ENCODE results near the gene UBR1. TPM values are rescaled to one million over a fixed set of nuclear protein-coding genes. Genes with fewer than 3 reads are reported as not detected.

Gene UBR1
- total and polyA plus RNA-seq, 2 donors from 2014 or later = 6.0 to 36.9 TPM

DNA sequence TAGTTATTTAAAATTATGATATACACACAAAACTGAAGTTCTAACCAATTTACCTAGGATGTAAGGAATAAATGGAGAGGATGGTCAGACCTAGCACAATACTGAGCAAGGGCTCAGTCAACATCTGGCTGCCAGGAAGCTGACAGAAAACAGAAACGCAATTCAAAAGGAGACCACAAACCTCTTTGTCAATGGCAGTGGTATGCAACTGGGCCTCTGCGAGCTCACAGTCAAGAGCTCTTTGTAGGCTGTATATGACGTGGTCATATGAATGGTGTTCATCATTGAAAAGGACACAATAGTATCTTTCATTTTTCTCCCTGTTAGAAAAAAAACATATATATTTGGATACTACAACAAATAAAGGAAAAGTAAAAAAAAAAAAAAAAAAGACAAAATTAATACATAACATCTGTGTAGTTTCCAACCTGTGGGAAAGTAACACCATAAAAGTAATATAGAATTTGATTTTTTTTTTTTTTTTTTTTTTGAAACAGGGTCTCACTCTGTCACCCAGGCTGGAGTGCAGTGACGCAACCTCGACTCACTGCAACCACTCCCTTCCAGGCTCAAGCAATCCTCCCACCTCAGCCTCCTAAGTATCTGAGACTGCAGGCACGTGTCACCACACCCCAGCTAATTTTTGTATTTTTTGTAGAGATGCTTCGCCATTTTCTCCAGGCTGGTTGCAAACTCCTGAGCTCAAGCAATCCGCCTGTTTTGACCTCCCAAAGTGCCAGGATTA lies 37.9 kb downstream of the UBR1 start:
- FAIRE-seq = no peak

GRCh38 chr15:43056696-43057095 lies 49.1 kb downstream of the UBR1 start:
- H3K9me3 ChIP-seq (ENCODE audit: control insufficient read depth in 2 of 3, insufficient read depth in 1 of 3, low read length in 3 of 3) = no peaks in the 10 kb centered on the region
- no peak overlapping the region for H3K9ac ChIP-seq (ENCODE audit: low read length in 3 of 3)
- H3K36me3 ChIP-seq (ENCODE audit: control insufficient read depth in 2 of 3, insufficient read depth in 3 of 3, low read length in 3 of 3) = peaks cover 6 to 50% (median 25%) of the 10 kb centered on the region in 3 donors
- no peak overlapping the region for H3K4me3 ChIP-seq (ENCODE audit: low read length in 3 of 3)
- FAIRE-seq (no peak), DNase-seq (no peak)
- no peaks in the 10 kb centered on the region for H3K27me3 ChIP-seq (ENCODE audit: control insufficient read depth, insufficient read depth, low read length)
- no peaks in the 10 kb centered on the region for H3K4me1 ChIP-seq (ENCODE audit: control insufficient read depth in 2 of 3, insufficient read depth in 2 of 3, low read depth in 1 of 3, low read length in 3 of 3)
- intact Hi-C loops (cut with DNase I) = no loop called here
- TF ChIP-seq, protein P1, sequence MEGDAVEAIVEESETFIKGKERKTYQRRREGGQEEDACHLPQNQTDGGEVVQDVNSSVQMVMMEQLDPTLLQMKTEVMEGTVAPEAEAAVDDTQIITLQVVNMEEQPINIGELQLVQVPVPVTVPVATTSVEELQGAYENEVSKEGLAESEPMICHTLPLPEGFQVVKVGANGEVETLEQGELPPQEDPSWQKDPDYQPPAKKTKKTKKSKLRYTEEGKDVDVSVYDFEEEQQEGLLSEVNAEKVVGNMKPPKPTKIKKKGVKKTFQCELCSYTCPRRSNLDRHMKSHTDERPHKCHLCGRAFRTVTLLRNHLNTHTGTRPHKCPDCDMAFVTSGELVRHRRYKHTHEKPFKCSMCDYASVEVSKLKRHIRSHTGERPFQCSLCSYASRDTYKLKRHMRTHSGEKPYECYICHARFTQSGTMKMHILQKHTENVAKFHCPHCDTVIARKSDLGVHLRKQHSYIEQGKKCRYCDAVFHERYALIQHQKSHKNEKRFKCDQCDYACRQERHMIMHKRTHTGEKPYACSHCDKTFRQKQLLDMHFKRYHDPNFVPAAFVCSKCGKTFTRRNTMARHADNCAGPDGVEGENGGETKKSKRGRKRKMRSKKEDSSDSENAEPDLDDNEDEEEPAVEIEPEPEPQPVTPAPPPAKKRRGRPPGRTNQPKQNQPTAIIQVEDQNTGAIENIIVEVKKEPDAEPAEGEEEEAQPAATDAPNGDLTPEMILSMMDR (IDR thresholded peaks at IDR 0.05; ENCODE audit: borderline replicate concordance, extremely low read depth, insufficient read depth) = no peak
- no peak overlapping the region for H3K27ac ChIP-seq (ENCODE audit: low read depth in 2 of 2, low read length in 2 of 2)

More for the DNA sequence above, 37.9 kb downstream of the UBR1 start:
- Histone ChIP-seq H3K9me3 (ENCODE audit: control insufficient read depth in 2 of 3, insufficient read depth in 1 of 3, low read length in 3 of 3) (no peaks in the 10 kb centered on the region), H3K9ac (ENCODE audit: low read length in 3 of 3) (no peak overlapping the region), H3K27ac (ENCODE audit: low read depth in 2 of 2, low read length in 2 of 2) (no peak overlapping the region), H3K36me3 (ENCODE audit: control insufficient read depth in 2 of 3, insufficient read depth in 3 of 3, low read length in 3 of 3) (peaks cover 6 to 35% (median 16%) of the 10 kb centered on the region in 3 donors), H3K4me3 (ENCODE audit: low read length in 3 of 3) (no peak overlapping the region), H3K4me1 (ENCODE audit: control insufficient read depth in 2 of 3, insufficient read depth in 2 of 3, low read depth in 1 of 3, low read length in 3 of 3) (no peaks in the 10 kb centered on the region), H3K27me3 (ENCODE audit: control insufficient read depth, insufficient read depth, low read length) (no peaks in the 10 kb centered on the region)
- TF ChIP-seq, protein P1 (IDR thresholded peaks at IDR 0.05; ENCODE audit: borderline replicate concordance, extremely low read depth, insufficient read depth) = no peak
- intact Hi-C loops (cut with DNase I) = no loop called here
- no peak for DNase-seq

- H3K4me3 ChIP-seq (ENCODE audit: low read length in 3 of 3) = no peak overlapping the region
- H3K9me3 ChIP-seq (ENCODE audit: control insufficient read depth in 2 of 3, insufficient read depth in 1 of 3, low read length in 3 of 3) = no peaks in the 10 kb centered on the region
- H3K4me1 ChIP-seq (ENCODE audit: control insufficient read depth in 2 of 3, insufficient read depth in 2 of 3, low read depth in 1 of 3, low read length in 3 of 3) = no peaks in the 10 kb centered on the region
- TF ChIP-seq, protein P1 (IDR thresholded peaks at IDR 0.05; ENCODE audit: borderline replicate concordance, extremely low read depth, insufficient read depth) = no peak
- no peak overlapping the region for H3K9ac ChIP-seq (ENCODE audit: low read length in 3 of 3)
- intact Hi-C loops (cut with DNase I) = no loop called here
- no peak for FAIRE-seq
- no peak overlapping the region for H3K27ac ChIP-seq (ENCODE audit: low read depth in 2 of 2, low read length in 2 of 2)
- peaks cover 6 to 30% (median 22%) of the 10 kb centered on the region in 3 donors for H3K36me3 ChIP-seq (ENCODE audit: control insufficient read depth in 2 of 3, insufficient read depth in 3 of 3, low read length in 3 of 3)
- H3K27me3 ChIP-seq (ENCODE audit: control insufficient read depth, insufficient read depth, low read length) = no peaks in the 10 kb centered on the region
- DNase-seq = no peak
These were observed 53.0 kb downstream of the UBR1 start for GRCh38 chr15:43052860-43053259.
